Hematopoietic multipotent progenitor cell treated with erythropoietin and hydrocortisone succinate and interleukin-3 and kit ligand, for 15 days (in vitro differentiated cells): ENCODE results near the gene PHF12.
A peak's percentile ranks its signal among the peaks of the same experiment; 100 is the strongest.
"Not testable (repeated sequence)": the region's sequence is repeated elsewhere in the genome, so short reads cannot be mapped to it uniquely, and the experiment has no call there.

Experiments
- DNase-seq: peaks from one replicate; pipeline ENCODE4 v3.0.0-alpha.2; 2015; ENCODE audit warnings: low spot score

The PHF12 gene

DNA sequence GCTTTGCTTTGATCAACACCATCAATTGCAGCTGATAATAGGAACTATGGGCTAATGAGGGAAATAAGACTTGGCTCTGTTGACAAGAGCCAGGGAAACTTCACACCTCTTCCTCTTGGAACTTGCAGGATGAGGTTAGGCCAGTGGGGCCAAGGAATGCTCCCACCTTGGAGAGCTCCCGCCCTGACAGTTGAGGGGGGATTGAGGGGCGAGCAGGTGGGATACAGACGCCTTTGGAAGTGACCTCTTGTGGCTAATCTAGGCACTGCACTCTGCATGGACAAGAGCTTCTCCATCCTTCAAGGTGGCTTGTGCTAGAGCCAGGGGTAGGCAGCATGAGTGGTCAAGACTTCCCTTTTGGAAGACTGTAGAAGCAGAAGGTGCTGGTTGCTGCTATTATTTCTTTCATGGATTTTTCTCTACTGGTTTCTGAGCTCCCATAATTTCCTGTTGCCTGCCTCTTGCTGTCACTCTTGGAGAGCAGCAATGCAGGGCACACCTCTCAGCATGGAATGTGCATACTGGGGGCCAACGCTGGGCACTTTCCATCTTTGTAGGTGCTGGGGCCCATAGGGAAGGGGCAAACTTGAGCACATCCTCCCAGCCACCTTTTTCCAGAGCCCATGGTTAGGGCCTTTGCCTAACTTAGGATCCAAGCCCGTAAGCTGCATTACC lies 2.3 kb upstream of the PHF12 start:
- DNase-seq = peak; percentile 52

DNA sequence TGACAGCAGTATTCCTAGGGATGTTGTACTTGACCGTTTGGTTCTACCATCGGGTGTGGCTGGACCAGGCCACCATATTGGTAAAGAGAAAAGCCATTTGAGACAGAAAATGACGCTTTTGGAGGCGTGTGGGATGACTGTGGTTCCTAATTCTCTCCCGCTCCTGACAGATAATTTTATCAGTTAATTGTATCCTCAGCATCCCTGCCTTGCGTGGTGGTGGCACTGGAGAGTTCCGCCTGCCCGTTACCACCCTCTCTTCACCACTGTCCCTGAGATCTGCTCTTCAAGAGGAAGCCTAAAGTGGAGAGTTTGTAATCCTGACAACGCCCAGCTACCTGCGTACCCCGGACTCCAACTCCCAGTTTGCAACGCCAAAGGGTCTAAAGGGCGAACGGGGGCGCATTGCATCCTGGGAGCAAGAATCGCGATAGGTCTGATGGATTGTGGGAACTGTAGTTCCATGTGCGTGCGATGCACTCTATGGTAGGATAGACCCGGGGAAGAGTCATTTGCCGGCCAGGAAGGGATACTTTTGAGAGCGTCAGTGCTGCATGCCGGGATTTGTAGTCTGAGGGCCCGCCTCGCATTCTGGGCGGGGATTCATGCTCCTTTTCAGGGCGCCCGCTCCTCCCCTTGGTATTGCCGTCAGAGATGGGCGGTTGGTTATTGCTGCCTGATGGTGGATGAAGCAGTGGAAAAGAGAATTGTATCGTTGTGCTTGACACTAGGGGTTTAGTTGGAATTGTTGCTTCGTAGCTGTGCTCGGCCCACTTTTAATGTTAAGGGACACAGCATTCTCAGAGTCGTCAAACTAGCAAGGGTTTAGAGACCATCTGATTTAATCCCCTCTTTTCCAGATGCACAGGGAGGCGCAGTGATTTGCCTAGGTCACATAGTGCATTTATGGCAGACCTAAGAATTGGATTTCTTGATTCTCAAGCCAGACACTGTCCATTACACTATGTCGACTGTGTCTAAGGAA lies 965 bp upstream of the PHF12 start:
- peak; percentile 98 for DNase-seq

DNA sequence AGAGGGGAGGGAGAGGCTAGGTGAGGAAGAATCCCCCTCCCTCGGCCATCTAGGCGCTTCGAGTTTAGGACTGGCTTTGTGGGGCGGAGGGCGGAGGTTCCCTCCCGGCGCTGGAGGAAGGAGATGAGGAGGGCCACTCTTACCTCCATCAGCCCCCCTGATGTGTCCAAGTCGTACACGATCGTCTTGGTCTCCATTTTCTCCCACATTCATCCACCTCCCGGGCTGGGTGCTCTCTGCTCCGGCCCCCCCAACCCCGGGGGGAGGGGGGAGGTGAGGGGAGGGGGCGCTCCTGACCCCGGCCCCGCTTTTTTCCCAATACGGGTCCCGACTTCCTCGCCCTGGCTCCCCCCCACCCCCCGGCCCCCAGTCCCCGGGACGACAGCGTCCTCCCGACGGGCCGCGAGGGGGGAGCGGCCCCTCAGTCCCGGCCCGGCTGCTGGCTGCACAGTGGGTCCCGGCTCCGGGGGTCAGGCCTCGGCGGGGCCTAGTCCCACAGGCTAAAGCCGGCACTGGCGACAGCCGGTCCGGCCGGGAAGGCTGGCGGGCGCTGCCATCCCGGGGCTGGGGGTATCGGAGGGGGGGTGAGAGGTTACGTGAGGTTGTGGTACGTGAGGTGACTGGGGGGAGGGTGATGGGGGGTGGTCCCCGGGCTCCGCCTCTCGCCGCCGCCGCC lies 428 bp downstream of the PHF12 start:
- no peak for DNase-seq

DNA sequence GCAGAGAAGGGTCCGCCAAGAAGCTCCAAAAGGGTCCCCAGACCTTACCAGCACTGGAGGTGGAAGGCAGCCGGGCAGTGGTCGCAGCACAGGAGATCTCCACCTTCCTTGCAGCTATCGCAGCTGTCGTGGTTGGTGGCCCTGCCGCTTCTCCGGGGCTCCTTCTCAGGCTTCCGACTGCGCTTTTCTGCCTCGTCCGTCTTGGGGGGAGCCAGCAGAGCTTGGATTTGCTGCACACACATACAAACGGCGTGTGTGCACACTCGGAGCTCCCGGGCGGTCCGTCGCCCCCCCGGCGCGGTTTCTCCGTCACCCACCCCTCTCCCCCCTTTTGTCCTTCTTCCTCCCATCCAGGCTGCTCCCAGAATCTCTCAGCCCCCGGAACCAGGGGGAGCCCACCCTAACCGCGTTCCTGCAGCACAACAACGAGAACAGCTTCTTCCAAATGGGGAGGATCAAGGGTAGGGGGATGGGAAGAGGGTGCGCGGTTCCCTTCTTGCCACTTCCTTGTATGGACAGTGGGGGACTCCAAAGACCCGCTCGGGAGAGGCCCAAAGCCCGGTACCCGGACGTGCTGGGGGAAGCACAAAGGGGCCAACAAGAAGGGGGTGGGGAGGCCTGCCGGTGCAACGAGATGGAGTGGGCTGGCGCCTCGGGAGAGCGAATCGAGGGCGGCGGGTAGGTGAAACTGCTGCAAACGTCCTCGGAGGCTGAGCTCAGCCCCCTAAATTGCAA lies 1.1 kb downstream of the PHF12 start:
- DNase-seq = peak; percentile 18

DNA sequence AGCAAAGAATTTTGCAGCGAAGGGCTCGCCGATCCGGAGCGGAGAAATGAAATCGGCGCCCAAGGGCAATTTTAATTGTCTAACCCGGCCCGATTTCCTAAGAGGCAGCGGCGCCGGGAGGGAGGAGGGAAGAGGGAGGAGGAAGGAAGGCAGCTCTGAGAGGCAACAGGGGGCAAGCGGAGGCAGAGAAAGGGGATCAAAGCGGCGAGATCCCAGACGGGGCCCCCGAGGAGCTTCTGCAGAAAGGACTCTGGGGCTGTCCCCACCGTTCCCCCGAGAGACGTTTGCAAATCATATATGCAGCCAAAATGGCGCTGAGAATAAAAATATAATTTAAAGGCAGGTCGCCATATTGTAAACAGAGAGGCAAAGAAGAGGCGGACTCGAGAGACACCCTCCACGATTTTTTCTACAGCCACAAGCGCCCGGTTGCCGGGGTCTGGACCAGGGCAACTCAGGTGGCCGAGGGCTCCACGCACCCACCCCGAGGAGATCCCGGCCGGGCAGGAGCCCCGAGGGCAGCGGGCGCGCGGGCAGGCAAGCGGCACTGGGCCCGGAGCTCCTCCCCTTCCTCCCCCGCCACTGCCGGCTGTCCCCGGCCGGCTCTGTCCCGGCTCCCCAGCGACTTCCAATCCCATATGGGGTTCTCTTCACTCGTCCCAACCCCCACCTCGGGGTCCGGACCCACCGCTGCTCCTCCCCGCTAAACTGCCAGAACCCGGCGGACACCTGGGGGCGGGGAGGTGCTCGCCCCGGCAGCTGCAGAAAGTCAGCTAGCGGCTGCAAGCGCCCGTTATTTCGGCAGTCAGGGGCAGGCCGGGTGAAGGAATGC lies 1.9 kb downstream of the PHF12 start:
- peak; percentile 52 for DNase-seq

DNA sequence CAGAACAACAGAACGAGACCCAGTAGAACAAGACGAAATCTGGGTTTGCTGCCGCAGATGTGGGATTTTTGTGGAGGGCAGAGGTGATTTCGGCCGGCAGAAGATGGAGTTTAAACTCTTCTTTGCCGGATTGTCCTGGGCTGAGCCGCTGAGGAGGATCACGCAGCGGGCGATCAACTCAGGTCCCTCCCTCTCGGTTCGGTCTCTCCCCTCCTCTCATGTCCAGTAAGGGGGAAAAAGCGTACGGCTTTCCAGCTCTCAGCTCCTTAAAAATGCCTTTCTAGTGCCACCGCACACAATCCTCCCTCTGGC lies 2.5 kb downstream of the PHF12 start:
- DNase-seq = no peak

DNA sequence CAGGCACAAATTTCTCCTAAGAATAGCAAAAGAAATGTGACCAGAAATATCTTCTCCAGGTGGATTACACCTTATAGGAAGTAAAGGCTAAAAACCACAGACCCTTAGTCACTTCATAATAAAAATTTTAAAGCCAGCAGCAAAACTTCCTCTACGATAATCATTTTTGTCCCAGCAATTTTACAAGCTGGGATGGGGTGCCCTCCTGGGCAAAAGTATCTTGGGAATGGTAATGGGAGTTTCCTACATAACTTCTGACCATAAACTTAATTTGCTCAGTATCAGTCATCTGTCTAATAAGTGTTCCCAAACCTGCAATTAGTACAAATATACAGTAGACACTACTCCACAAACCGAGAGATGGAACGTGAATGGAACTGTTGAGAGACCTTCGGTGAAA lies 3.0 kb downstream of the PHF12 start:
- no peak for DNase-seq

DNA sequence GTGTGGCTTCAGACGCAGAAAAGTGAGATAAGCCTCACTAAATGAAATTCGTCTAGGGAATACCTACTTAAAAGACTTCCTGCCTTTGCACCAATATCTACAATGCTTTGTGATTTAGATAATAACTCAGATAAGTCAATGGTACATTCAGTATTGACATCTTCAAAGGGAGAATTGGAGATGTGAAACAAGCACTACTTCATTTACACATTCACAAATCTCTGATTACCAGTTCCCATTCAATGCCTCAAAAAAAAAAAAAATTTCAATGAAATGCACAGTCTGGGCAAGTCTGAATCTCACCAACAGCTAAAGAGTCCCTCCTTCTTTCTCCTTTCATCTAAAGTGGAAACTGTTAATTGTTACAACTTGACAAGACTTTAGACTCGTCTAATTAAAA lies 3.7 kb downstream of the PHF12 start:
- DNase-seq = no peak

DNA sequence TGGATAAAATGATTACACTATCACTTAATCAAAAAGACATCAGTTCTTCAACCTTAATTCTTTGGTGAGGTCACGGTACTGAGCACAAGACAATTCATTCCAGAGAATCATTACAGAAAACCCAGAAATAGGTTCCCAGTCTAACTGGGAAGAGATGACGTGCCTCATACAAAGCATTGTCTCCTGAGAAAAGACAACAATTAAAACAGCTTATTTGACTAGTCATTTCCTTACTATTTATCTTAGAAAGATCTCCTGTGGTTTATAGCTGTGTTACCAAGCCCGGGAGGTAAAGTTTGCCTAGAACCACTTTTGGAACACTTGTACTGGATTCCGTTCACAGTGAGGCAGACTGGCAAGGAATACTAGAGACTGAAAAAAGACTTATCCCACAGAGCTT lies 5.1 kb downstream of the PHF12 start:
- DNase-seq = no peak

DNA sequence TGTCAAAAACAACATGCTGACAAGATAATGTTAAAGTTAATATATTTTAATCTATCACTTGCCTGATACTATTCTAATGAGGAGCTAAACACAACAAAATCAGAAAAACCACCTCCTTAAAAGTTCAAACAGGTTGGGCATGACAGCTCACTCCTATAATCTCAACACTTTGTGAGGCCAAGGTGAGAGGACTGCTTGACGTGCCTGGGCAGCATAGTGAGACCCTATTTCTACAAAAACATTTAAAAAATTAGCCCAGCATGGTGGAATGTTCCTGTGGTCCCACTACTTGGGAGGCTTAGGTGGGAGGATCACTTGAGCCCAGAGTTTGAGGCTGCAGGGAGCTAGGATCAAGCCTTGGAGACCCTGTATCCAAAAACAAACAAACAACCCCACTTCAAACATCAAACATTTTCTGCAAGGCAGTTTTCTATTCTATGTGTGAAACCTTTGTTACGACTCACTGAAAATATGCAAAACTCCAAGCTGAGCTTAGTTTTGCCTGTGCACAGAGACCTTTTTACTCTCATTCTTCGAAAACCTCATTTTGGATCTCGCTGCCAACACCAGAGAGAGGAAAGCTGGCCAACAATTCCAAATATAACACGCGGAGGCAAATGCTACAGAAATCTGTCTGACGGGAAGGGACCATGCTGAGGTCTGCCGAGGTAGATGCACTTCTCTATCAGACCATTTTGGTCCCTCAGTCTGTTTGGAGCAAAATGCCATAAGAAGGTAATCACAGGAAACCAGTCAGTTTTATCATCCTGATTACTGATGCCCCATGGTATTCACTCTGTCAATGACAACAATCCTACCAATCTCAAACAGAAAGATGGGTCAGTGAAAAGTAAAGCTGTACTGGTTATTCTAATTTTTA lies 6.2 kb downstream of the PHF12 start:
- DNase-seq = no peak

DNA sequence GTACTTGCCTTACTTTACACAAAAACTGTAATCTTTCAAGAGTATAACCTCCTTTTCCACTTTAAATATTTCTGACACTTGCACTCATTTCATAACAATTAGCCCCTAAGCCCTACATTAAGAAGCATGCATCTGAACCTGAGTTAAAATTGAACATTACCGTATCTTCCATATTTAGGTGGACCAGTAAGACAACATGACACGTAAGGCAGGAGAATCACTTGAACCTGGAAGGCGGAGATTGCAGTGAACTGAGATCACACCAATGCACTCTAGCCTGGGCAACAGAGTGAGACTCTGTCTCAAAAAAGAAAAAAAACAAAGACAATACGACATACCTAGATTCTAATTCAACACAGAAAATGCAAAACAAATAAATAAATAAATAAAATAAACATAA lies 7.0 kb downstream of the PHF12 start:
- no peak for DNase-seq

DNA sequence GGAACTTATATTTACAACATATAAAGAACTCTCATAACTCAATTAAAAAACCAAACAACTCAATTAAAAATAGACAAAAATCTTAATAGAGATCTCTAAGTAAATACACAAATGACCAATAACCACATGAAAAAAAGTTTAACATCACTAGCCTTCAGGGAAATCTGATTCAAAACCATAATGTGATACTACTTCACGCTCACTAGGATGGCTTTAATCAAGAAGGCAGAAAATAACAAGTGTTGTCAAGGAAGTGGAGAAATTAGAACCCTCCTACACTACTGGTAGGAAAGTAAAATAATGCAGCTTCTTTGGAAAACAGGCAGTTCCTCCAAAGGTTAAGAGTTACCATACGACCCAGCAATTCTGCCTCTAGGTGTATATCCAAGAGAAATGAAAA lies 8.4 kb downstream of the PHF12 start:
- DNase-seq = no peak

DNA sequence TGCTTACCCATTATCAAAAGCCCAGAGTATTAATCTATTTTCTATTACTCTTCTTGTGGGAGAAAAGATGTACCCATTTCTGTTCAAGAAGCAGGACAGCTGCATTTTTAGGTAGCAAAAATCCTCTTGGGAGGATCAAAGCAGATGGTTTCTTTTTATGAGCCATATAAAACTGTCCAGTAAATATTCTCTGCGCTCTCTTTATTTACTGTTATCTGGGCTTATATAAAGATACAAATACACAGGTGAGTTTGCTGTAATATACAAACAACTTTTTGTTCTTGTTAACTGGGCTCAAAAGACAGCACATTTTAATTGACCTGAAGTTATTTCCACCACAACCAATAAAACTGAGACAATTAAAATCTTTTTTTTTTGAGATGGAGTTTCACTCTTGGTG lies 10.1 kb downstream of the PHF12 start:
- no peak for DNase-seq

DNA sequence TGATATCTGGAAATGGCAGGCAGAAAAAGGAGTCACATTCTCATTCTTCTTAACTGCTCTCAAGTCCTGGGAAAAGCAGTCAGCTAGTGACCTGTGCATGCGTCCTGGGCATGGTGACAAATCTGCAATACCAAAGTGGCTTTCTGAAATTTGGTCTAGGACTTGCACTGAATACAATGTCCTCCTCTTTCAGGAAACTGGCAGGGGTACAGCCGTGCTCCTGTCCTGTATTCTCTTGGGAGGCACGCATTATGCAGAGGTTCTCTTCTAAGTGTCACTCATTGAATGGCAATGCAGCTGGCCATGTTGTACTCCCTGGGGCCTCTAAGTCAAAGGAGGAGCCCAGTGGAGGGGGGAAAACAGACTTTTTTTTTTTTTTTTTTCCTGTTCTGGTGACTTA lies 10.6 kb downstream of the PHF12 start:
- DNase-seq = no peak

DNA sequence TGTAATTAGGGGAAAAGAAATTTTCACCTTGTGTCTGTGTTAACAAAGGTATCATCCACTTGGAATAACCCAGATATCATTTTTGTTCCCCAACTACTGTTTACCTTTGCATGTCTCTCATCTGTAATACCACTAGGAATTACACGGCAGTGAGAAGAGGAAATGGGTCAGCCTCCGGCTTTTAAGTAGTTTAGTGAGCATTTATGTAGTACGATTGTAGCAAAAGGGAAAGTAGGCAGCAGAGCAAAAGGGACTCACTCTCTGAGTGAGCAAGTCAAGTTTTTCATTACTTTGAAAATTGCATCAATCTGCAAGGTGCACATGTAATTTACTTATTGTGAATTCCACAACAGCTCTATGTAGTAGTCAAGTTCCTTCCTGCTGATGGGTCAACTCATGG lies 11.2 kb downstream of the PHF12 start:
- DNase-seq = no peak

DNA sequence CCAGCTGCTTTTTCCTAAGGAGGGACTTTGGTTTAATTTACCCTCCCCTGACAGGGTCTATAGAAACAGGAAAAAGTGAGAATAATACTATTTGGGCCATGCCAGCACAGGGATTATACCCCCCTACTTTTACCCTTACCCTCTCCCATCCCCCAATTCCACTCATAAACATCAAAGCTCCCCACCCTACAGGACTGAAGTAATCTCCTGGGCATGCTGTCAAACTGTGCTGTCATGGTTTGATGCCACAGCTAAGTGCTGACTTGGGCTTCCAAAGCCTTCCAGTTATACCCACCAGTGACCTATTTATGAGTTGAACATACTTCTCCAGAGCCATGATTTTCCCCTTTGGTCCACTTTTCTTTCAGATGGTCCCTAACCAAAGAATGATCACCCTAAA lies 12.8 kb downstream of the PHF12 start:
- peak; percentile 33 for DNase-seq

DNA sequence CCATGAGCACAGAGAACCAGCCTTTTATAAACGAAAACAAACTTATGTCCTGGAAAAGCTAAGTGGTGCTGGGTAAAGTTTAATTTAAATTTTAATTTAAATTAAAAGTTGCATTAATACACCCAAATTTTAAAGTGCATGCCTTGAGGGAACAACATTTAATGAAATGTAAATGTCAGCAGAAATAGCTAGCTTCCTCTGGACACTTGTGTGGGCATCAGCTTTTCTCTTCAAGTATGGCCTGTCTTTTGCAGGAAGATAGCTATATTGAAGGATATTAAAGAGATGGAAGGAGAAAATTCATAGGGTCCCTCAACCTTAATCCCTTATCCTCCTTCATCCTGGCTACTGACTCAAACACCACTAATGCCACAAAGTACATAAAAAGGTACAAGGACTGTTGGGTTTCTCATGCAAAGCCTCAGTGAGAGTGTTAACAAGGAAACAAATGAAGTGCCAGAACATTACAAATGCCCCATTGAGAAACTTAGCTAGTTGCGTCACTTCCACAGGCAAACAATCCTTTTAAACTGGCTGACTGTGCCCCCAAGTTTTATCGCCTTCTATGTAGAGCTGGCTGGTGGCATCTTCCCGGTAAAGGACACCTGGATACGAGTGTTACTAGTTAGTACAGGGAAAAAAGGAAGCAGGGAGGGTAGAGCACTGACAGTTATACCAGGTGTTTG lies 14.1 kb downstream of the PHF12 start:
- no peak for DNase-seq

DNA sequence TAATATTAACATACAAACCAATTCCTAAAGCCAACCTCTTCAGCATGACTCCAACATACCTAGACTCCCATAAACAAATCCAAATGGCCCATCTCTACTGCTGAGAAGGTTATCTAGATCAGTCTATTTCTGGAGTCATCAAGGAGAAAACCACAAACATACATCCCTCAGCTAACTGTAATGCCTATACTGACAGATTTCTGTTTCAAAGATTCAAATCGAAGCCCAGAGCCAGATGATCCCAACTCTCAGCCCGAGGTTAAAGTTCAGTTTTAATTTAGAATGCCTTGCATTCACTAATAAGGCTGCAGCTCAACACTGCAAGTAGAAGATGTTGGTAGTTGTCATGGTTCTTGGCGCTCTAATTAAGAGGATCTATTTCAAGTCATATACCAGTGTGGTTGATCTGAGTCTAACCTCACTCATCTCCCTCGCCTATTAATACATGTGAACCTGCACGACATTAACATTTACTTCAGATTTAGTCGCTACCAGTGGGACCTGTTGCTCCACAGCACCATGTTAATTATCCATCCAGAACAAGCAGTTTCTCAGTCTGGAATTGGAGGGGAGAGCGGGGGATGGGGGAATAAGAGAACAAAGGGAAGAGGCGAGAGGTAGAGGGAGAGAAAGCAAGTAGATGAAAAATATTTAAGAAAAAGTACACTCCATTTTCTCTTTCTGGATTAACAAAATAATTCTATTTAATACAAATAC lies 15.4 kb downstream of the PHF12 start:
- no peak for DNase-seq

DNA sequence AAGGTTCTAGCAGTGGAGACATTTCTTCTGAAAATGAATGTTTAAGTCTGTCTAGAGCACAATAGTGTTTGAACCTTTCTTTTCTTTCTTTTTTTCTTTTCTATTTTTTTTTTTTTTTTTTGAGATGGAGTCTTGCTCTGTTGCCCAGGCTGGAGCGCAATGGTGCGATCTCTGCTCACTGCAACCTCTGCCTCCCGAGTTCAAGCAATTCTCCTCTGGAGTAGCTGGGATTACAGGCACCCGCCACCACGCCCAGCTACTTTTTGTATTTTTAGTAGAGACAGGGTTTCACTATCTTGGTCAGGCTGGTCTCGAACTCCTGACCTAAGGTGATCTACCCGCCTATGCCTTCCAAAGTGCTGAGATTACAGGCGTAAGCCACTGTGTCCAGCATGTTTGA lies 16.8 kb downstream of the PHF12 start:
- not testable (repeated sequence) for DNase-seq
